ENCODE measurements around the gene ANGEL1.

Gene ANGEL1

DNA sequence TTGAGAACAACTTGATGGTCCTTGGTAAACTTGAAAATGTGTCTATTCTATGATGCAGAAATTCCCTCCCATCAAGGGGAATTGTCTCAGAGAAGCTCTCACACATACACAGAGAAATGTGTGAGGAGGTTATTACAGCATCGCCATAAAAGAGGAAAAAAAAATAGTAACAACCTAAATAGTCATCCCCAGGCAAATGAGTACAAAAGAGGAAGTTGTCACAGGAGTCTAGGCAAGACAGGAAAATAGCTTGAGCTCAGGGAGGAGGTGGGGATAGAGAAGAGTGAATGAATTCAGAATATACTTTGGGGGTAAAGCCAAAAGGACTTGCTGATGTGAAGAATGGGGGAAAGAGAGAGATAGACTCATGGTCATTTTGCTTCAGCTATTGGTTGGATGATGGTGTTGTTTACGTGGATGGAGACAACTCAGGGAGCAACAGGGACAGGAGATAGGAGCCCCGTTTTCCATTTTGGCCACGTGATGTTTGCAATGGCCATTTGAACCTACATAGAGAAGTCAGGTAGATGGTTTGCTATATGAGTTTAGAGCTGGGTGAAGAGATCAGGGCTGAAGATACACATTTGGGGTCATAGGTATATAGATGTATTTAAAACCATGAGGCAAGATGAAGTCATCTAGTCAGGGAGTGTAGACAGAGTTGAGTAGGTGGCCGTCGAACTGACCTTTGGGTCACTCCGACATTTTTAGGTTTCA lies 33.8 kb upstream of the ANGEL1 start:
- TF ChIP-seq SIN3A (IDR thresholded peaks at IDR 0.05; ENCODE audit: borderline replicate concordance, insufficient read depth, low read length) (no peak), TAF1 (IDR thresholded peaks at IDR 0.05; ENCODE audit: borderline replicate concordance, insufficient read depth, low read length) (no peak), POLR2AphosphoS5 (IDR thresholded peaks at IDR 0.05; ENCODE audit: low read depth, low read length) (no peak), FOXP2 (optimal IDR thresholded peaks at IDR 0.05; ENCODE audit: borderline replicate concordance, extremely low read depth, extremely low read length, insufficient read depth) (no peak)
- TF ChIP-seq, protein P1, sequence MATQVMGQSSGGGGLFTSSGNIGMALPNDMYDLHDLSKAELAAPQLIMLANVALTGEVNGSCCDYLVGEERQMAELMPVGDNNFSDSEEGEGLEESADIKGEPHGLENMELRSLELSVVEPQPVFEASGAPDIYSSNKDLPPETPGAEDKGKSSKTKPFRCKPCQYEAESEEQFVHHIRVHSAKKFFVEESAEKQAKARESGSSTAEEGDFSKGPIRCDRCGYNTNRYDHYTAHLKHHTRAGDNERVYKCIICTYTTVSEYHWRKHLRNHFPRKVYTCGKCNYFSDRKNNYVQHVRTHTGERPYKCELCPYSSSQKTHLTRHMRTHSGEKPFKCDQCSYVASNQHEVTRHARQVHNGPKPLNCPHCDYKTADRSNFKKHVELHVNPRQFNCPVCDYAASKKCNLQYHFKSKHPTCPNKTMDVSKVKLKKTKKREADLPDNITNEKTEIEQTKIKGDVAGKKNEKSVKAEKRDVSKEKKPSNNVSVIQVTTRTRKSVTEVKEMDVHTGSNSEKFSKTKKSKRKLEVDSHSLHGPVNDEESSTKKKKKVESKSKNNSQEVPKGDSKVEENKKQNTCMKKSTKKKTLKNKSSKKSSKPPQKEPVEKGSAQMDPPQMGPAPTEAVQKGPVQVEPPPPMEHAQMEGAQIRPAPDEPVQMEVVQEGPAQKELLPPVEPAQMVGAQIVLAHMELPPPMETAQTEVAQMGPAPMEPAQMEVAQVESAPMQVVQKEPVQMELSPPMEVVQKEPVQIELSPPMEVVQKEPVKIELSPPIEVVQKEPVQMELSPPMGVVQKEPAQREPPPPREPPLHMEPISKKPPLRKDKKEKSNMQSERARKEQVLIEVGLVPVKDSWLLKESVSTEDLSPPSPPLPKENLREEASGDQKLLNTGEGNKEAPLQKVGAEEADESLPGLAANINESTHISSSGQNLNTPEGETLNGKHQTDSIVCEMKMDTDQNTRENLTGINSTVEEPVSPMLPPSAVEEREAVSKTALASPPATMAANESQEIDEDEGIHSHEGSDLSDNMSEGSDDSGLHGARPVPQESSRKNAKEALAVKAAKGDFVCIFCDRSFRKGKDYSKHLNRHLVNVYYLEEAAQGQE (IDR thresholded peaks at IDR 0.05; ENCODE audit: insufficient read depth in 1 of 2, low read depth in 2 of 2, low read length in 2 of 2): no peak

- no peak for TF ChIP-seq SIN3A (IDR thresholded peaks at IDR 0.05; ENCODE audit: borderline replicate concordance, insufficient read depth, low read length)
- TF ChIP-seq TAF1 (IDR thresholded peaks at IDR 0.05; ENCODE audit: borderline replicate concordance, insufficient read depth, low read length): no peak
Measured at GRCh38 chr14:76844223-76844622, 31.5 kb upstream of the ANGEL1 start.

- no peak for TF ChIP-seq SIN3A (IDR thresholded peaks at IDR 0.05; ENCODE audit: borderline replicate concordance, insufficient read depth, low read length)
- TF ChIP-seq POLR2AphosphoS5 (IDR thresholded peaks at IDR 0.05; ENCODE audit: low read depth, low read length): no peak
- TF ChIP-seq FOXP2 (optimal IDR thresholded peaks at IDR 0.05; ENCODE audit: borderline replicate concordance, extremely low read depth, extremely low read length, insufficient read depth): no peak
- TF ChIP-seq, protein P1 (IDR thresholded peaks at IDR 0.05; ENCODE audit: insufficient read depth in 1 of 2, low read depth in 2 of 2, low read length in 2 of 2): no peak
- TF ChIP-seq TAF1 (IDR thresholded peaks at IDR 0.05; ENCODE audit: borderline replicate concordance, insufficient read depth, low read length): no peak
Measured at GRCh38 chr14:76842414-76842813, 29.7 kb upstream of the ANGEL1 start.

DNA sequence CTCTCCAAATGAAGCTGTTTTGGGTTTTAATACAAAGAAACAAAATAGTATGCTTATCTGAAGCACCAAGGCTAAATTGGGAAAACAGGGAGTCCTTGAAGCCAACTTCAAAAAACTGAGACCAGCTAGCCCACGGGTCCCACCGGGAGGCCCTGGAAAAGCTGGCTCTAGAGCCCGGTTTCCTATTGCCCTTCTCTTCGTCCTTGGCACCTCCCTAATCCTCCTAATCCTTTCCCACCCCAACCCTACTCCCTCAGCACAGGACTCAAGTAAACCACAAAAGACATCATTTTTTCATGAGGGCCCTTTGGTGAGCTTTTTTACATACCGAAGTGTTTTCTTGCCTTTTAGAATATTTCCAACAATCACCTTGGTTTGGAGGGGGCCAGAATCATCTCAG lies 24.8 kb upstream of the ANGEL1 start:
- TF ChIP-seq TAF1 (IDR thresholded peaks at IDR 0.05; ENCODE audit: borderline replicate concordance, insufficient read depth, low read length): no peak
- TF ChIP-seq POLR2AphosphoS5 (IDR thresholded peaks at IDR 0.05; ENCODE audit: low read depth, low read length): no peak
- TF ChIP-seq FOXP2 (optimal IDR thresholded peaks at IDR 0.05; ENCODE audit: borderline replicate concordance, extremely low read depth, extremely low read length, insufficient read depth): no peak
- no peak for TF ChIP-seq SIN3A (IDR thresholded peaks at IDR 0.05; ENCODE audit: borderline replicate concordance, insufficient read depth, low read length)
- TF ChIP-seq, protein P1 (IDR thresholded peaks at IDR 0.05; ENCODE audit: insufficient read depth in 1 of 2, low read depth in 2 of 2, low read length in 2 of 2): no peak

DNA sequence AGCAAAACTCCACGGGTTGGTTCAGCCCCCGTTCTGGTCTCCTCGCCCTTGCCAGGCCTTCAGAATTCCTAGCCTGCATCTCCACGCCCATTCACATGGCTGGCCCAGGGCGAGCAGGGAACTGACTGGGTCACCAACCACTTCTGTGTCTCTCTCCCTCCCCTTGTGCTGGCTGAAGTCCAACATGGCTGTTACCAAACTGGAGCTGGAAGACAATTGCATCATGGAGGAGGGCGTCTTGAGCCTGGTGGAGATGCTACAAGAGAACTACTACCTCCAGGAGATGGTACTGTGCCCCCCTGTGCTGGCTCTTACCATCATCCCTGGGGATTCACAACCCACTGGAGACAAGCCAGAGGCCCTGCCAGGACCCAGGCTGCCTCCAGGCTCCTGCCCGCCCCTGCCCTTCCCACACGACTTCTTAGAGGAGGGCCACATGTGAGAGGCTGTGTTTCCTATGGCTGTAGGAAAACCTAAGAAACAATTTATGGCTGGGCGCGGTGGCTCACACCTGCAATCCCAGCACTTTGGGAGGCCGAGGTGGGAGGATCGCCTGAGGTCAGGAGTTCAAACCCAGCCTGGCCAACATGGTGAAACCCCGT lies 23.4 kb upstream of the ANGEL1 start:
- no peak for TF ChIP-seq FOXP2 (optimal IDR thresholded peaks at IDR 0.05; ENCODE audit: borderline replicate concordance, extremely low read depth, extremely low read length, insufficient read depth)
- TF ChIP-seq, protein P1 (IDR thresholded peaks at IDR 0.05; ENCODE audit: insufficient read depth in 1 of 2, low read depth in 2 of 2, low read length in 2 of 2): no peak
- no peak for TF ChIP-seq TAF1 (IDR thresholded peaks at IDR 0.05; ENCODE audit: borderline replicate concordance, insufficient read depth, low read length)

All from PFSK-1 (cell line).